ENCODE results near the gene CPPED1.

- TF ChIP-seq POLR2A (IDR thresholded peaks at IDR 0.05) (no peak), CTCF (IDR thresholded peaks at IDR 0.05) (no peak), POLR2AphosphoS5 (IDR thresholded peaks at IDR 0.05) (no peak)
Measured at GRCh38 chr16:12798171-12798570, 5.5 kb downstream of the CPPED1 start.

Data from prostate gland (tissue), 2 donors.